Neural progenitor cell (in vitro differentiated cells): ENCODE data around the gene THOC2.

Experiments used
- CTCF ChIP-seq: fragments of 200-600 bp; sonication (generic); IDR thresholded peaks from 2 replicates; pipeline ENCODE4 v1.5.1; 2017; ENCODE audit warnings: antibody characterized with exemption, mild to moderate bottlenecking
- EZH2 ChIP-seq: fragments of 200-600 bp; sonication (generic); IDR thresholded peaks from 2 replicates; pipeline ENCODE4 v1.6.1; 2017; ENCODE audit warnings: antibody characterized with exemption, mild to moderate bottlenecking, moderate library complexity
- EZH2phosphoT487 ChIP-seq: fragments of 200-600 bp; sonication (generic); IDR thresholded peaks from 2 replicates; pipeline ENCODE4 v1.6.1; 2017; ENCODE audit warnings: antibody characterized with exemption

DNA sequence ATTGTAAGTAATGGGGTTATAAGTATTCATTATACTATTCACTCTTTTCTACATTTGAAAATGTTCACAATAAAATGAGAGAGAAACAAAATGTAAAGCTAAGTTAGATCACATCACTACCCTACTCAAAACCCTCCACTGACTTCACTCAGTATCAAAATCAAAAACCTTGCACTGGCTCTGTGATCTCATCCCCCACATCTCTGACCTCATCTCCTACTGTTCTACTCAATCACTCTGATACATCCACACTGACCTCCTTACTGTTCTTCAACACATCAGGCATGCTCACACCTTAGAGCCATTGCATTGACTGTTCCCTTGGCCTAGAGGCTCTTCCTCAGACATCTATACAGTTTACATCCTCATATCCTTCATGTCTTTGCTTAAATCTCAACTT, 50.7 kb downstream of the THOC2 start:
- TF ChIP-seq CTCF (no peak), EZH2 (no peak), EZH2phosphoT487 (no peak)
